ENCODE data around the gene RNPEPL1.

Gene RNPEPL1

DNA sequence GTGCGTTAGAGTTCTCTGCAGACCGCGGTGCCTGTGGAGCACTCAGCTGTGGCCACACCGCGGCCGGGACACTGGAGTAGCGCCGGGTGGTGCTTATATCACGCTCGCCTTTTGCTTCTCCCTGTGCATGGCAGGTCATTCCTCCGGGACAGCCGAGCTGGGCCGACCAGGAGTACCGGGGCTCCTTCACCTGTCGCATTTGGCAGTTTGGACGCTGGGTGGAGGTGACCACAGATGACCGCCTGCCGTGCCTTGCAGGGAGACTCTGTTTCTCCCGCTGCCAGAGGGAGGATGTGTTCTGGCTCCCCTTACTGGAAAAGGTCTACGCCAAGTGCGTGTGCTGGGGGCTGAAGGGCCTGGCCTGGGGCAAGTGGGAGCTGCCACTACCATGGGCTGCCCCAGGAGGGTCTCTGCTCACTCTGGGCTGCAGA, 22.4 kb downstream of the RNPEPL1 start:
- no peak for DNase-seq

GRCh38 chr2:240591226-240591625, 22.9 kb downstream of the RNPEPL1 start:
- DNase-seq: no peak

GRCh38 chr2:240591784-240592183, 23.5 kb downstream of the RNPEPL1 start:
- DNase-seq: no peak

- DNase-seq: no peak
Measured at GRCh38 chr2:240593026-240593702, 24.9 kb downstream of the RNPEPL1 start.

DNA sequence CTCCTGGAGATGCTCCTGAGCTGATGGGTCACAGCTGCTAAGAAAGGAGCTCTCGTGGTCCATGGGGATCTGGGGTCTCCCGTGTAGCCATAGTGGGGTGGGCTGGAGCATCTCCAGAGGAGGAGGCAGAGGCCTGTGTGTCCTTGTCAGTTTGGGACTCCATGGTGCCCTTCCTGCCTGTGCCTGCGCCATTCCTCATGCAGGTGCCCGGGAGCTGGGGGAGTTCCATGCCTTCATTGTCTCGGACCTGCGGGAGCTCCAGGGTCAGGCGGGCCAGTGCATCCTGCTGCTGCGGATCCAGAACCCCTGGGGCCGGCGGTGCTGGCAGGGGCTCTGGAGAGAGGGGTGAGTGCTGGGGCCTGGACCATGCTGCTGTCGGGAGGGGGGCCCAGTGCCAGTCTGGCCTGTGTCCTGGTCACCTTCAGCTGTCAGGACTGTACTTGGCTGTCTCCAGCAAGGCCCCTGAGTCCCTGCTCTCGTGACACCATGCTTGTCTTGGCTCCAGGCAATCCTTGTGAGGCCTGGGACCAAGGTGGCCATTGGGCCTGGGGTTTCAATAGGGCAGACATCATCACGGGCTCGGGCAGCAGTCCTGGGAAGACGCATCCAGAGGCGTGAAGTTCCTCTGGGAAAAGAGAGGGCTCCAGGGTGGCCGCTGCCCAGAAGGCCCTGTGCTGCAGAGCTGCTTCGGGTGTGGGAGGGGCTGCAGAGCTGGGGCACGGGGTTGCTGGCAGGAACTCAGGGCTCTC, 25.6 kb downstream of the RNPEPL1 start:
- no peak for DNase-seq

- DNase-seq: no peak
Measured at GRCh38 chr2:240594511-240595380, 26.5 kb downstream of the RNPEPL1 start.

GRCh38 chr2:240595381-240596079, 27.2 kb downstream of the RNPEPL1 start:
- DNase-seq: no peak

- DNase-seq: no peak
Measured at GRCh38 chr2:240596080-240596460, 27.8 kb downstream of the RNPEPL1 start.

- no peak for DNase-seq
Measured at GRCh38 chr2:240596491-240596931, 28.2 kb downstream of the RNPEPL1 start.

- no peak for DNase-seq
Measured at GRCh38 chr2:240597054-240597418, 28.8 kb downstream of the RNPEPL1 start.

- DNase-seq: no peak
Measured at GRCh38 chr2:240597419-240598181, 29.3 kb downstream of the RNPEPL1 start.

- no peak for DNase-seq
Measured at GRCh38 chr2:240598311-240598911, 30.1 kb downstream of the RNPEPL1 start.

GRCh38 chr2:240599141-240599583, 30.9 kb downstream of the RNPEPL1 start:
- no peak for DNase-seq

GRCh38 chr2:240600451-240600961, 32.2 kb downstream of the RNPEPL1 start:
- DNase-seq: no peak

GRCh38 chr2:240601061-240601830, 33.0 kb downstream of the RNPEPL1 start:
- DNase-seq: no peak

DNA sequence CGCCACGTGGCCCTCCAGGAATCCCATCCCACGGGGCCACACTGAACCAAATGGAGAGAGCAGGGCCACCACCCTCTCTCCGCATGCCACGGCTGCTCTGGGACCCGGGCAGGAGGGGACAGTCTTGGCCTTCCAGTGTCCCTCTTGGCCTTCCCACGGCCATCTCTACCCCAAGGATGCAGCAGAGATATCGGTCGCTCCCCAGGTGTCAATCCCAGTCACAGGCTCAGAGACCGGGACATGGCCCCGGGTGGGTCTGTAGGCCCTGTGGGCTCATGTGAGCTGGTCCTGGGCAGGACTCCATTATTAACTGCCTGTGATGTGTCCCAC, 33.5 kb downstream of the RNPEPL1 start:
- DNase-seq: no peak

DNA sequence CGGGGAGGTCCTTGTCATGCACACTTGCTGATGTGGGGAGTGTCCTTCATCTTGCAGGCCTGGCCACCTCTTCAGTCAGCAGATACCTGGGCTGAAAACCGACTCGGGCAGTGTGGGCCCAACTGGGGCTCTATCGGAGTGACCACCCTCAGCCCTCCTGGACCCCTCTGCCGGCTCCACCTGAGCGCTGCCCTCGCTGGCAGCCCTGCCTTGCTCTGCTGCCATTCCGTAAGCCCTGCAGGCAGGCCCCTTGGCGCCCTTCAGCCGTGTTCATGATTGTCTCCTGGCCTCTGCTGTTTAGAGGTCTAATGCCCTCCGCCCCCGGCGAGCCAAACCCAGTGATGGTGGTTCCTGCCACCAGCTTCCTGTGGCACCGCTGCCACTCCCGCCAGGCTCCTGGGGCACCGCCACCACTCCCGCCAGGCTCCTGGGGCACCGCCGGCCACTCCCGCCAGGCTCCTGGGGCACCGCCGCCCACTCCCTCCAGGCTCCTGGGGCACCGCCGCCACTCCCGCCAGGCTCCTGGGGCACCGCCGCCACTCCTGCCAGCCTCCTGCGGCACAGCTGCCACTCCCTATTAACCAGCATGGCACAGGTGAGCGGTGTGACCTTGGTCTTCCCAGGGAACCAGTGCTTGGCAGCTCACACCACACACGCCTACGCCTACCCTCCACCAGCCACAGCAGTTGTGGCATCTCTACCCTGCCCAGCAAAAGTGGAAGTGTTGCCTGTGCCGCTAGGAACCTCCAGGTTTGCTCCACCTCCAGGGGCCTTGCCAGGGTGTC, 34.2 kb downstream of the RNPEPL1 start:
- DNase-seq: no peak

- no peak for DNase-seq
Measured at GRCh38 chr2:240603081-240603835, 35.0 kb downstream of the RNPEPL1 start.

GRCh38 chr2:240603846-240604245, 35.6 kb downstream of the RNPEPL1 start:
- DNase-seq: no peak

Data from right kidney (tissue), 1 donor.